A549 (cell line): ENCODE results near the gene HSPB1.

ENCODE experiments used
- BCL3 ChIP-seq: fragments of >200 bp; sonication (Bioruptor Twin); formaldehyde crosslinking; IDR thresholded peaks from 3 replicates; pipeline ENCODE4 v1.6.1; 2016
- CHD2 ChIP-seq: fragments of 150-350 bp; IDR thresholded peaks from 2 replicates; pipeline ENCODE4 v1.6.1; 2014; ENCODE audit warnings: low read length; ENCODE audit not compliant: partially characterized antibody
- CTCF ChIP-seq: fragments of >200 bp; sonication (Bioruptor Twin); formaldehyde crosslinking; IDR thresholded peaks from 3 replicates; pipeline ENCODE4 v1.5.1; 2016
- FOSB ChIP-seq: fragments of 250-450 bp; sonication (Bioruptor Pico); IDR thresholded peaks from 2 replicates; pipeline ENCODE4 v1.5.0; 2020; ENCODE audit warnings: mild to moderate bottlenecking, moderate library complexity
- JUN ChIP-seq, 2 experiments: fragments of >200 bp; sonication (Bioruptor Twin); formaldehyde crosslinking; IDR thresholded peaks; 2 replicates in 1 of 2; 3 replicates in 1 of 2; pipeline ENCODE4 v1.6.1; 2016 to 2017
- POLR2A ChIP-seq: IDR thresholded peaks from 2 replicates; pipeline ENCODE4 v1.6.1; 2012; ENCODE audit warnings: mild to moderate bottlenecking, low read length
- TF ChIP-seq, protein P1 (sequence below): fragments of 150-350 bp; IDR thresholded peaks from 2 replicates; pipeline ENCODE4 v1.6.1; 2014; ENCODE audit warnings: low read depth, mild to moderate bottlenecking, low read length

GRCh38 chr7:76303202-76304147, 1.0 kb downstream of the HSPB1 start:
- TF ChIP-seq CTCF, result no peak
- peak; percentile 14 for TF ChIP-seq CHD2
- TF ChIP-seq BCL3, result no peak
- TF ChIP-seq JUN (IDR thresholded peaks at IDR 0.05), result peak in 1 of 2 experiments; percentile 62; a peak in 2 of 5 replicates
- TF ChIP-seq FOSB (CRISPR knock-in tag), result no peak
- TF ChIP-seq, protein P1, sequence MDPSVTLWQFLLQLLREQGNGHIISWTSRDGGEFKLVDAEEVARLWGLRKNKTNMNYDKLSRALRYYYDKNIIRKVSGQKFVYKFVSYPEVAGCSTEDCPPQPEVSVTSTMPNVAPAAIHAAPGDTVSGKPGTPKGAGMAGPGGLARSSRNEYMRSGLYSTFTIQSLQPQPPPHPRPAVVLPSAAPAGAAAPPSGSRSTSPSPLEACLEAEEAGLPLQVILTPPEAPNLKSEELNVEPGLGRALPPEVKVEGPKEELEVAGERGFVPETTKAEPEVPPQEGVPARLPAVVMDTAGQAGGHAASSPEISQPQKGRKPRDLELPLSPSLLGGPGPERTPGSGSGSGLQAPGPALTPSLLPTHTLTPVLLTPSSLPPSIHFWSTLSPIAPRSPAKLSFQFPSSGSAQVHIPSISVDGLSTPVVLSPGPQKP, result no peak
- TF ChIP-seq POLR2A, result no peak
